ENCODE measurements around the gene CDK5. TPM values are rescaled to one million over a fixed set of nuclear protein-coding genes. Genes with fewer than 3 reads are reported as not detected.

CDK5 gene
- polyA plus RNA-seq, 4 donors = 12.3 to 18.5 (median 17.2) TPM

DNA sequence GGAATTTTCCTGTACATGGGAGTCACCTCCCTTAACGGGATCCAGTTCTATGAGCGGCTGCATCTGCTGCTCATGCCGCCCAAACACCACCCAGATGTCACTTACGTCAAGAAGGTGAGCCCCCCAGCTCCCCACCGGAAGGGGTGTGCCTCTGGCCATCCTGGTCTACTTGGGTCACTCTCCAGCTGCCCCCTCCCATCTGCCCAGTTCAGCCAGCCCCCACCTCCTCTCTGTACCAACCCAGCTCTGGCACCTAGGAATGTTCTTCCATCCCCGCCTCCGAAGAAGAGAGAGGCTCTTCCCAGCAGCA, 17.9 kb upstream of the CDK5 start:
- no peak for DNase-seq (ENCODE audit: low read depth in 4 of 4, low spot score in 3 of 4)

DNA sequence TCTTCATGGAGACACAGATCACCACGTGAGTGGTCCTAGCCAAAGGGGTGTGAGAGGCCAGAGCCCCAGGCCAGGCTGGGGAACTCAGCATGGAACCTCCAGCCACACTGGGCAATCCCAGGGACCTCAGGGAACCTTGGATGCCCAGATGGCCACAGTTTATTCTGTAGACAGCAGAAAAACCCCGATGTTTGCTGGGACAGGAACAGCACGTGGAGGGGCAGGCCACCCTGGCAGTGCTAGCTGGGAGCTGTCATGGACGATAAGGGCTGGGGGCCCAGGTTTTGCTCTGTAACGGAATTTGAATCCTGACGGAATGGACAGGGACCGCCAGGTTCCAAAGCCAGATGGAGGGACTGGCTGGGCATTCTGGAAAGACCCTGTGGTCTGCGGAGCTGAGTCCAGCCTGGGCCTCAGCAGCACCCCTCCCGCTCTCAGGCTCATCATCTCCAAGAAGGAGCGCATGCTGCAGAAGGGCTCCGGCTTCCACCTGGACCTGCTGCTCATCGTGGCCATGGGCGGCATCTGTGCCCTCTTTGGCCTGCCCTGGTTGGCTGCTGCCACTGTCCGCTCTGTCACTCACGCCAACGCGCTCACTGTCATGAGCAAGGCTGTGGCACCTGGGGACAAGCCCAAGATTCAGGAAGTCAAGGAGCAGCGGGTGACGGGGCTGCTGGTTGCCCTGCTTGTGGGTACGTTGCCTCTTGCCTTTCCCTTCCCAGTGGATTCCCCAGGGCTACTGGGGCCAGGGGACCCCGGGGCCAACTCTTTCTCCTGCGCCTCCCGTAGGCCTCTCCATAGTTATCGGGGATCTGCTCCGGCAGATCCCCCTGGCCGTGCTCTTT, 17.3 kb upstream of the CDK5 start:
- DNase-seq (ENCODE audit: low read depth in 4 of 4, low spot score in 3 of 4) = no peak

DNA sequence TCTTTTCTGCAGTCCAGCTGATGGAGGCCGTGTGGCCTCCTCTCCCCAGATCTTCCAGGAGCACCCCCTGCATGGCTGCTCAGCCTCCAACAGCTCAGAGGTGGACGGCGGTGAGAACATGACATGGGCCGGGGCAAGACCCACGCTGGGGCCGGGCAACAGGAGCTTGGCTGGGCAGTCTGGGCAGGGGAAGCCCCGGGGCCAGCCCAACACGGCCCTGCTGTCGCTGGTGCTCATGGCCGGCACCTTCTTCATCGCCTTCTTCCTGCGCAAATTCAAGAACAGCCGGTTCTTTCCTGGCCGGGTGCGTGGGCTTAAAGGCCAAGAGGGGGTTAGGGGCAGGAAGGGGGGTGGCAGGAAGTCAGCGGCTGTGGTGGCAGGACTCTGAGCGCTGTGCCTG, 16.3 kb upstream of the CDK5 start:
- no peak for DNase-seq (ENCODE audit: low read depth in 4 of 4, low spot score in 3 of 4)

DNA sequence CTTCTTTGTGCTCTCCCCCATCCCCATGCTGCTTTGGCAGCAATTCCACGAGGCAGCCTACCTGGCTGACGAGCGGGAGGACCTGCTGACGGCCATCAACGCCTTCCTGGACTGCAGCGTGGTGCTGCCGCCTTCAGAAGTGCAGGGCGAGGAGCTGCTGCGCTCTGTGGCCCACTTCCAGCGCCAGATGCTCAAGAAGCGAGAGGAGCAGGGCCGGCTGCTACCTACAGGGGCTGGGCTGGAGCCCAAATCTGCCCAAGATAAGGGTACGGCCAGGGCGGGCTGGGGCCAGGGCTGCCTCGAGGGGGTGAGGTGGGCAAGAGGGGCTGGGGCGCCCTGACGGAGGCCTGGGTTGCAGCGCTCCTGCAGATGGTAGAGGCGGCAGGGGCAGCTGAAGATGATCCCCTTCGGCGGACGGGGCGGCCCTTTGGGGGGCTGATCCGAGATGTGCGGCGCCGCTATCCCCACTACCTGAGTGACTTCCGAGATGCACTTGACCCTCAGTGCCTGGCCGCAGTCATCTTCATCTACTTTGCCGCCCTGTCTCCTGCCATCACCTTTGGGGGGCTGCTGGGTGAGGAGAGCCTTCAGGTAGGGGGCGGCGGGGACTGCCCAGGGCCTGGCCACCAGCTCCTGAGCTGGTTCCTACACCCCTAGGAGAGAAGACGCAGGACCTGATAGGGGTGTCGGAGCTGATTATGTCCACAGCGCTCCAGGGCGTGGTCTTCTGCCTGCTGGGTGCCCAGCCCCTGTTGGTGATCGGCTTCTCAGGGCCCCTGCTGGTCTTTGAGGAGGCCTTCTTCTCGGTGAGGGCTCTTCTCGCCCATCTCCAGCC, 13.6 kb upstream of the CDK5 start:
- no peak for DNase-seq (ENCODE audit: low read depth in 4 of 4, low spot score in 3 of 4)

DNA sequence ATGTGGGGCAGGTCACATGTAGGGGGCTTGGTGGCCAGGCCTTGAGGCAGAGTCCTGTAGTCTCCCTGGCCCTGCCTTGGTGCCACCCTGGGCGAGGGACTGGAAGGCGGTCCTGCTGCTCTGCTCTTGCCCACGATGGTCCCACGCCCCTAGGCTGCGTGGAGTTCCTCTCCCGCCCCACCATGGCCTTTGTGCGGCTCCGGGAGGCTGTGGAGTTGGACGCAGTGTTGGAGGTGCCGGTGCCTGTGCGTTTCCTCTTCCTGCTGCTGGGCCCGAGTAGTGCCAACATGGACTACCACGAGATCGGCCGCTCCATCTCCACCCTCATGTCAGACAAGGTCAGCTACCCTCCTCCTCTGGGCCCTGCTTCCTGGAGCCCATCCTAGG, 12.9 kb upstream of the CDK5 start:
- no peak for DNase-seq (ENCODE audit: low read depth in 4 of 4, low spot score in 3 of 4)

DNA sequence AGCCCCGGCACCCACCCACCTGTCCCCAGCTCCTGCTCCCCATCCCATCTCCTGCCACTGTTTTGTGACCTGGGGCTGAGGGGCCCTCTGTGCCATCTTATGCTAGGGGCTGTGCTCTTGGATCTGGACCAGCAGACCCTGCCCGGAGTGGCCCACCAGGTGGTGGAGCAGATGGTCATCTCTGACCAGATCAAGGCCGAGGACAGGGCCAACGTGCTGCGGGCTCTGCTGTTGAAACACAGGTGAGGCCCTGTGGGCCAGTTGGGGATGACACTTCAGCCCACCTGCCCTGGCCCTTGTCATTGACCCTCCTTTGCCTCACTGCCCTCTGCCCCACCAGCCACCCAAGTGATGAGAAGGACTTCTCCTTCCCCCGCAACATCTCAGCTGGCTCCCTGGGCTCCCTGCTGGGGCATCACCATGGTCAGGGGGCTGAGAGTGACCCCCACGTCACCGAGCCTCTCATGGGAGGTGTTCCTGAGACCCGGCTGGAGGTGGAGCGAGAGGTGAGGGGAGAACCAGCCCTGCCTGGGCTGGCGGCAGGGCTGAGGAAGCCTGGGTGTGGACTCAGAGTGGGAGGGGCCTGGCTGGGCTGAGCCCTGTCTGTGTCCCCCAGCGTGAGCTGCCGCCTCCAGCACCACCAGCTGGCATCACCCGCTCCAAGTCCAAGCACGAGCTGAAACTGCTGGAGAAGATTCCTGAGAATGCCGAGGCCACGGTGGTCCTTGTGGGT, 12.3 kb upstream of the CDK5 start:
- DNase-seq (ENCODE audit: low read depth in 4 of 4, low spot score in 3 of 4) = no peak

DNA sequence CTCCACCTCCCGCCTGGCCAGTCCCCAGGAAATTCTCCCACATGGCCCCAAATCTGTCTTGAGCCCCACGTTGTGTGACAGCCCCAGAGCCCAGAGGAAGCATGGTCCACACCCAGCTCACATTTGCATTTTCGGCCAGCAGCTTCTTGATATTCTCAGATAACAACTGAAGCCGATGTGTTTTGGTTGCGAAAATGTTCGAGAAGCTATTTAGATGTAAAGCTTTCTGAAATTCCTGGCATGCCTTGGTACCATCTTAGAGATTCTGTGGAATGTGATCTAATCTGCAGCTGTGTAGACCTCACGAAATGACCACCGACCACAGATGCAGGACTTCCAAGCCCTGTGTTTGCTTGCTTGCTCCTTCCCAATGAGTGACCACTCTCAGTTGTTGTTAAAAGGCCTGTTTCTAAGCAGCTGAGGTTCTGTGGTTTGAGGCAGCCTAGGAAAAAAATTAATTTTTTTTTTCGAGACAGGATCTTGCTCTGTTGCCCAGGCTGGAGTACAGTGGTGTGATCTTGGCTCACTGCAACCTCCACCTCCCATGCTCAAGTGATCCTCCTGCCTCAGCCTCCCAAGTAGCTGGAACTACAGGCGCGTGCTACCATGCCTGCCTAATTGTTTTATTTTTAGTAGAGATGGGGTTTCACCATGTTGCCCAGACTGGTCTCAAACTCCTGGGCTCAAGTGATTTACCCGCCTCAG, 10.5 kb upstream of the CDK5 start:
- DNase-seq (ENCODE audit: low read depth in 4 of 4, low spot score in 3 of 4) = no peak

DNA sequence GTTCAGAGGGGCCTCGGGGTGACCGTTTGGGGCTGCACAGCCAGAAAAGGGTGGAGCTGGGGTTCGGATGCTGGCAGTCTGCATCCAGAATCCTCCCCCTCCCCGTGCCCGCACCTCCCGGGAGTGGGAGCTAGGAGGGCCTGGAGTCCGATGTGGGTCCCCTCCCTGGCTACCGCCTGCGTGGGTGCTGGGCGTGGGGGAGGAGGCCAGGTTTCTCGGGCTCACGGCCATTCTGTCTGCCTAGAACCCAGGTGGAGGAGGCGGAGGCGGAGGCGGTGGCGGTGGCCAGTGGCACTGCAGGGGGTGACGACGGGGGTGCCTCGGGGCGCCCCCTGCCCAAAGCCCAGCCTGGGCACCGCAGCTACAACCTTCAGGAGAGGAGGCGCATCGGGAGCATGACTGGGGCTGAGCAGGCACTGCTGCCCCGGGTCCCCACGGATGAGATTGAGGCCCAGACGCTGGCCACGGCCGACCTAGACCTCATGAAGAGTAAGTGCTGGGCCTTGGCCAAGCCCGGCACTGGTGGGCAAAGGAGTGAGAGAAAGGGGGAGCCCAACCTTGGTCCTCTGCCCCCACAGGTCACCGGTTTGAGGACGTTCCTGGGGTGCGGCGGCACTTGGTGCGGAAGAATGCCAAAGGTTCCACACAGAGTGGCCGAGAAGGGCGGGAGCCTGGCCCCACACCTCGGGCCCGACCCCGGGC, 8.7 kb upstream of the CDK5 start:
- no peak for DNase-seq (ENCODE audit: low read depth in 4 of 4, low spot score in 3 of 4)

DNA sequence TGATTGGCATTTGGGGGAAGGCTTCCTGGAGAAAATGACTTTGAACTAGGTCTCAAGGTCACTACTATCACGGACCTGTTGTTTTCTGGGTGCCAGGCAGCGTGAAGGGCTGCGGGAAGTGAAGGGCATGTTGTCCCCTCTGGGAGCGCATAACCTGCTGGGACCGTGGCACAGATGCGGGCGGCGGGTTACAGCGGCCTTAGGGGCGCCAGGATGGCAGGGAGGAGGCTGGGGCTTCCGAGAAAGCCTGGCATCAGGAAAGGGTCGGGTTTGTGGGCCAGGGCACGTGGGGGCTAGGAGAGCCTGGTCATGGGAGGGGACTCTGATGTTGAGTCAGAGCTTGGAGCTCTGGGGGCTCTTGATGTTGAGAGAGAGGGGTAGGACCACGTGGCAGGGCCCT, 7.8 kb upstream of the CDK5 start:
- DNase-seq (ENCODE audit: low read depth in 4 of 4, low spot score in 3 of 4) = no peak

DNA sequence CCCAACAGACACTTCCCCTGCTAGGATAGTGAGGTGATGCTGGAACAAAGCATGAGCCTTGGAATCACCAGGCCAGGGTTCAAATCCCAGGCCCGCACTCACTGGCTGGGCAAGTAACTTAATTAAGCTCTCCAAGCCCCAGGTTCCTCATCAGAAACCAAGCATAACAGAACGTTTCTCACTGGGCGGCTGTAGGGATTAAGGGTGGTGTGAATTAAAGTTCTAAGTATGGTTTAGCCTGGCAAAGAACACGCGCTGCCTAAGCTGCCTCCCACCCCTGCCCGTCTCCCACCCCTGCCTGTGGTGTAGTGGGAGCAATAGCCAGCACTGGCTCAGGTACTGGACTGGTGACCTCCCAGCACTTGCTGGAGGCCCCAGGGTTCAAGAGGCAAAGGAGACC, 7.3 kb upstream of the CDK5 start:
- no peak for DNase-seq (ENCODE audit: low read depth in 4 of 4, low spot score in 3 of 4)

DNA sequence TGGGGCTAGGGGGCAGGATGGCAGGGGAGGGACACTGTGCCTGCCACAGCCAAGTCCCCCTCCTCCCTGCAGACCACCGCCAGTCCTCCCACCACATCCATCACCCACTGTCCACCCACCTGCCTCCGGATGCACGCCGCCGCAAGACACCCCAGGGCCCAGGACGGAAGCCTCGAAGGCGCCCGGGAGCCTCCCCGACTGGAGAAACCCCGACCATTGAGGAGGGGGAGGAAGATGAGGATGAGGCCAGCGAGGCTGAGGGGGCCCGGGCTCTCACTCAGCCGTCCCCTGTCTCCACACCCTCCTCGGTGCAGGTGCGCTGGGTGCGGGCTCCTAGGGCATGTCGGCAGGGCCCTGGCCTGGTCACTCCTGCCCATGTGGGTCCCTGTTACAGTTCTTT, 6.8 kb upstream of the CDK5 start:
- no peak for DNase-seq (ENCODE audit: low read depth in 4 of 4, low spot score in 3 of 4)

DNA sequence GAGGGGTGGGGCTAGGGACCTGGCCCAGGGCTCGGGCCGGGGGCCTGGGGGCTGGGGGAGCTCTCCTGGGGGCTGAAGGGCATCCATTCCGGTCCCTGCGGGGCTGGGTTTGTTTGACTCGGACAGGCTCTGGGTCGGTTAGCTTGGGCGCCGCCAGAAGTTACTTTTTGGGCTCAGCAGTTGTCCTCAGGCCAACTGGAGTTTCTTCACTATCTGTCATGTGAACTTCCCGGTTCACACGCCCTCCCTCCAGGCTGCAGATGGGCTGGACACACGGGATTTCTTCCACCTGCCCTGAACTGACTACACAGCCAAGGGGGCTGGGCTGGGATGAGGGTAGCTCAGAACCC, 5.5 kb upstream of the CDK5 start:
- no peak for DNase-seq (ENCODE audit: low read depth in 4 of 4, low spot score in 3 of 4)

DNA sequence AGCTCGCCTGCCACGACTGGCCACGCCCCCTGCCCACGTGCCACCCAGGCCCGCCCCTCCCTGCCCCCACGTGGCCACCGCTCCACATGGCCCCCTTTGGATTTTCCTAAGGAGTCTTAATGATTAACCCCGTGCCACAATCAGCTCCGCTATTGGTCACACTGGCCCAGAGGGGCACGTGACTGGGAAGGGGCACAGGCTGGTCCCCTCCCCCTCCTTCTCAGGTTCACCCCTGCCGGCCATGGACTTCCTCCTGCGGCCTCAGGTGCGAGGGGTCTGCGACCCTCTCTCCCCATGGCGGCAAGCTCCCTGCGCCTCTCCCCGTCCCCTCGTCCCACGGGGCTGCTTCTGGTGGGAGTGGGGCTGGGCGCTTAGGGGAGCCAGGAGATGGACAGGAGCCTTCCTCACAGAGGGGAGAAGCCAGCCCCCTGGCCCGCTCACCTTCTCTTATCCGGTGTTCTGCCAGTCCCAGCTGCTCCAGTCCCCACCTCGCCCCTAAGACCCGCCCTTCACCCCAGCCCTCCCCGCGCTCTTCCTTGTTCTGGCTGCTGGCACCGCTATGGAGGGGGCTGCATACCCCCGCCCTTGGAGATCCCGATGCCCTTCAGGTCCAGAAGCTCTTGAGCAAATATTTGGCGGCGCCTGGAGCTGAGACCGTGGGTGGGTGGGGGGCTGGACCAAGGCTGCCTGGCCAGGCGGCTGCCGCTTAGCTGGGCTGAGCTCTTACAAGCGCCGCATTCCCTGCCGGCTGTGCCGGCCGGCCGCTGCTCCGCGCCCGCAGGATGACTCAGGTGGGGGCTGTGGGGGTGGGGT, 4.9 kb upstream of the CDK5 start:
- peak in 1 of 4 donors; percentile 73 for DNase-seq (ENCODE audit: low read depth in 4 of 4, low spot score in 3 of 4)

DNA sequence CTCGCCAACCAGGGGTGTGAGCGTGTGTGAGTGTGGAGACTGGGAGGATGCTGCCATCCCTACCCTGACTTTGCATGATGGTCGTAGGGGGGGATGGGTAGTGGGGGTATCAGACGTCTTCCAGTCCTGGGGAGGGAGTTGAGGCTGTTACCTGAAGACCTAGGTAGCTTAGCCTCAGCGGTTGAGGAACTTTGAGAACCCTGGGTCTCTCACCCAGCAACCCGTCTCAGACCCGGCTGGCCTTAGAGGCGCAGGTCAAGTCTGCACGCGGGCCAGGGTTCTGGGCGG, 4.4 kb upstream of the CDK5 start:
- no peak for DNase-seq (ENCODE audit: low read depth in 4 of 4, low spot score in 3 of 4)

DNA sequence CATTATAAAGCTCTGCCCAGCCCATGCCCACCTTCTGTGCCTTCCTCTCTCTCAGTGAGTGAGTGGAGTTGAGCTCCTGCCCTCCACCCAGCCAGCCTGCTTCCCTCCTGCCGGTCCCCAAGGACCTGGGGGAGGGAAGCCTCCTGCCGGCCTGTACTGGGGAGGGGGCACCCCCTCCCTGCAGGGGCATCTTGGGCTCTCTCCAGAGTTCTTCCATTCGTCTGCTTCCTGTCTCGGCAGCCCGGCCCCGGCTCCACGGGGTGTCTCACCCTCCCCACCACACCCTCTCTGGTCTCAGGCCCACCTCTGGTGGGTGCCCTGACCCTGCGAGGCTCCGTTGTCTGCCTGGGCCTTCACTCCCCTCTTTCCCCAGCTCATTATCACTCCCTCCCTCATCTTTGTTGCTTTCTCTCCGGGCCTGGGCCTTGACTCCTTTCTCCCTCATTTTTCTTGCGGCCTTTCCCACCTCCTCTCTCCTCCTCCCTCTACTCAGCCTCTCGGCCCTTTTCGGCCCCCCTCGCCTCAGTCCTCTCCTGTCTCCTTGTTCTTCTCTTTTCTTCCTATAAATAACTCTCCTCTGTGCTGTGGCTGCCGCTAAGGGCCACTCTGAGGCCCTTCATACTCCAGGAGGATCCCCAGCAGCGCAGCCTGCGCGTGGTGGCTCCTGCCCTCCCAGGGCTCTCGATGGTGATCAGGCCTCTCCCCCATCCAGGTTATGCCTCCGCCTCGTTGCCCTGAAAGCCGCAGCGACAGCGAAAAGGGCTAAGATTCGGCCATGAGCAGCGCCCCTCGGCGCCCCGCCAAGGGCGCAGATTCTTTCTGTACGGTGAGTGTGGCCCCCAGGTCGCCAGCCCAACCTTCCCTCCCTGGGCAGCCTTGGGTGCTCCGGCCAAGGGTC, 3.8 kb upstream of the CDK5 start:
- no peak for DNase-seq (ENCODE audit: low read depth in 4 of 4, low spot score in 3 of 4)

DNA sequence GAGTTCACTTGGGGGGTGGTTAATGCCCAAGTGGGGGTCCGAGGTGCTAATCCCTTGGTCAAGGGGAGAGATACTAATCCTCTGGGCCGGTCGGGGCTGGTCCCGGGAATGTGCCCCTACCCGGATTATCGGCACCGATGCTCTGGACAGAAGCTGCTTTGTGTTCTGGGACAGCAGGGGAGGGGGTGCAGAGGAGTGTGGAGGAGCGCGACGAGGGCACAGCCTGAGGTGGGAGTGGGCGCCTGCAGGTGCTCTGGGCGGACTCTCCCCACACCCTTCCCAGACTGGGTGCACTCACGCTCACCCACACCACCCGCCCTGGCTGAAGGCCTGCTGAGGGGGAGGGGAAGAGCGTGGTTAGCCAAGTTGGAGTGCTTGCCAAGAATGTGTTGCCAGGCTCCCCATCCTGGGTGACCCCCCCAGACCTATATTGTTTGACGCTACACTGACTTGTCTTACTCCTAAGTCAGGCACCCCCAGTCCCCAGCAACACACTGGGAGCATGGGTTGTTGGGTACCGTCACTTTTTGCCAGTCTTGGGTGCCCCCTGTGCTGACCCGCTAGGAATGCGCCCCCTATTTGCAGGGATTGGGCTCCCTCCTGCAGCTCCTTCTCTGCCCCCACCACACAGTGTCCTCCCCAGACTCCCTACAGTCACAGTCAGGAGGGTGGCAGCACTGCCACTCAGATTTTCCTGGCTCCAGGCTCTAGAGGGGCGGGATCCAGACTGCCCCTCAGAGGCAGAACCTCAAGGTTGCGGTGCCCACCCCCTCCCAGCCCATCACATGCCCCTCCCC, 2.9 kb upstream of the CDK5 start:
- no peak for DNase-seq (ENCODE audit: low read depth in 4 of 4, low spot score in 3 of 4)

DNA sequence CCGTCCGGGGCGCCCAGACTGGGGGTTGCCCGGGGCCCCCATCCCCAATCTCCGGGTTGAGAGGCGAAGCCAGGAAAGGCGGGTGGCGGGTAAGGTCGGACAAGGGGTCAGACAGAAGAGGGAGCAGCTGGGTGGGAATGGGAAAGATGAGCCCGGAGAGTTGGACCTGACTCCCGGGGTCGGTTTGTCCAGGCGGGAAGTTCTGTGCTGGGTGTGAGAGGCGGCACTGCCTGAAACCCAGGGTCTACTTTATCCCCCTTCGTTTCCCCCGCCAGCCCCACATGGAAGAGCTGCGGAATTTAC, 2.4 kb upstream of the CDK5 start:
- no peak for DNase-seq (ENCODE audit: low read depth in 4 of 4, low spot score in 3 of 4)

All from left renal pelvis (tissue), 4 donors.